WERI-Rb-1 (cell line): ENCODE measurements around the gene JAGN1.

ENCODE experiments used
- DNase-seq: peaks from one replicate; pipeline ENCODE4 v3.0.0-alpha.2; 2020
- H3K27ac ChIP-seq: fragments of 250-450 bp; sonication (Bioruptor Pico); 2 replicates; pipeline ENCODE4 v1.5.1; 2020; ENCODE audit warnings: mild to moderate bottlenecking, moderate library complexity
- H3K27me3 ChIP-seq: fragments of 250-450 bp; sonication (Bioruptor Pico); 2 replicates; pipeline ENCODE4 v1.5.1; 2021; ENCODE audit warnings: mild to moderate bottlenecking, low read depth, moderate library complexity; ENCODE audit not compliant: insufficient read depth, severe bottlenecking
- H3K36me3 ChIP-seq: fragments of 250-450 bp; sonication (Bioruptor Pico); 2 replicates; pipeline ENCODE4 v1.5.1; 2020; ENCODE audit warnings: mild to moderate bottlenecking, moderate library complexity
- H3K4me3 ChIP-seq: 2 replicates; pipeline ENCODE4 v1.5.1; 2011; ENCODE audit warnings: low read depth, mild to moderate bottlenecking, control low read depth, low read length
- H3K9me3 ChIP-seq: fragments of 250-450 bp; sonication (Bioruptor Pico); 2 replicates; pipeline ENCODE4 v1.5.1; 2021; ENCODE audit warnings: mild to moderate bottlenecking, moderate library complexity; ENCODE audit not compliant: severe bottlenecking
- TF ChIP-seq, protein P1 (sequence below): IDR thresholded peaks from 2 replicates; pipeline ENCODE4 v1.5.1; 2011; ENCODE audit warnings: low read depth, mild to moderate bottlenecking, control low read depth, inconsistent platforms, low read length

The JAGN1 gene

GRCh38 chr3:9914559-9915253 is 24.3 kb downstream of the JAGN1 start:
- H3K4me3 ChIP-seq, result peak overlapping the region; percentile 63
- H3K36me3 ChIP-seq, result no peaks in the 10 kb centered on the region
- peak overlapping the region; percentile 95 for H3K27ac ChIP-seq
- TF ChIP-seq, protein P1, sequence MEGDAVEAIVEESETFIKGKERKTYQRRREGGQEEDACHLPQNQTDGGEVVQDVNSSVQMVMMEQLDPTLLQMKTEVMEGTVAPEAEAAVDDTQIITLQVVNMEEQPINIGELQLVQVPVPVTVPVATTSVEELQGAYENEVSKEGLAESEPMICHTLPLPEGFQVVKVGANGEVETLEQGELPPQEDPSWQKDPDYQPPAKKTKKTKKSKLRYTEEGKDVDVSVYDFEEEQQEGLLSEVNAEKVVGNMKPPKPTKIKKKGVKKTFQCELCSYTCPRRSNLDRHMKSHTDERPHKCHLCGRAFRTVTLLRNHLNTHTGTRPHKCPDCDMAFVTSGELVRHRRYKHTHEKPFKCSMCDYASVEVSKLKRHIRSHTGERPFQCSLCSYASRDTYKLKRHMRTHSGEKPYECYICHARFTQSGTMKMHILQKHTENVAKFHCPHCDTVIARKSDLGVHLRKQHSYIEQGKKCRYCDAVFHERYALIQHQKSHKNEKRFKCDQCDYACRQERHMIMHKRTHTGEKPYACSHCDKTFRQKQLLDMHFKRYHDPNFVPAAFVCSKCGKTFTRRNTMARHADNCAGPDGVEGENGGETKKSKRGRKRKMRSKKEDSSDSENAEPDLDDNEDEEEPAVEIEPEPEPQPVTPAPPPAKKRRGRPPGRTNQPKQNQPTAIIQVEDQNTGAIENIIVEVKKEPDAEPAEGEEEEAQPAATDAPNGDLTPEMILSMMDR, result no peak
- peak; percentile 79 for DNase-seq
- peaks cover 5% of the 10 kb centered on the region for H3K9me3 ChIP-seq
- no peaks in the 10 kb centered on the region for H3K27me3 ChIP-seq

DNA sequence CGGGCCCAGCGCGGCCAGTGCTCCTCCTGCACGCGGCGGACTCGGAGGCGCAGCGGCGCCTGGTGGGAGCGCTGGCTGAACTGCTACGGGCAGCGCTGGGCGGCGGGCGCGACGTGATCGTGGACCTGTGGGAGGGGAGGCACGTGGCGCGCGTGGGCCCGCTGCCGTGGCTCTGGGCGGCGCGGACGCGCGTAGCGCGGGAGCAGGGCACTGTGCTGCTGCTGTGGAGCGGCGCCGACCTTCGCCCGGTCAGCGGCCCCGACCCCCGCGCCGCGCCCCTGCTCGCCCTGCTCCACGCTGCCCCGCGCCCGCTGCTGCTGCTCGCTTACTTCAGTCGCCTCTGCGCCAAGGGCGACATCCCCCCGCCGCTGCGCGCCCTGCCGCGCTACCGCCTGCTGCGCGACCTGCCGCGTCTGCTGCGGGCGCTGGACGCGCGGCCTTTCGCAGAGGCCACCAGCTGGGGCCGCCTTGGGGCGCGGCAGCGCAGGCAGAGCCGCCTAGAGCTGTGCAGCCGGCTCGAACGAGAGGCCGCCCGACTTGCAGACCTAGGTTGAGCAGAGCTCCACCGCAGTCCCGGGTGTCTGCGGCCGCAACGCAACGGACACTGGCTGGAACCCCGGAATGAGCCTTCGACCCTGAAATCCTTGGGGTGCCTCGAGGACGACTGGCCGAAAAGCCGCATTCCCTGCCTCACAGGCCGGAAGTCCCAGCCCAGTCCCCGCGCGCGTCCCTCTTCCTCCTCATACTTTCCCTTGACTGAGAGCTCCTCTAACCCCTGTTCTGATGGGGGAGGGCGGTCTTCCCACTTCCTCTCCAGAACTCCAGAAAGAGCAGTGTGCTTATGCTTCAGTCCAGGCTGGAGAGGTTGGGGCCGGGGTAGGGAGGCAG is 25.1 kb downstream of the JAGN1 start:
- no peaks in the 10 kb centered on the region for H3K27me3 ChIP-seq
- H3K4me3 ChIP-seq, result peak overlapping the region; percentile 63
- H3K27ac ChIP-seq, result peak overlapping the region; percentile 95
- peaks cover 5% of the 10 kb centered on the region for H3K9me3 ChIP-seq
- DNase-seq, result peak; percentile 65
- TF ChIP-seq, protein P1, result peak; percentile 42
- H3K36me3 ChIP-seq, result no peaks in the 10 kb centered on the region

DNA sequence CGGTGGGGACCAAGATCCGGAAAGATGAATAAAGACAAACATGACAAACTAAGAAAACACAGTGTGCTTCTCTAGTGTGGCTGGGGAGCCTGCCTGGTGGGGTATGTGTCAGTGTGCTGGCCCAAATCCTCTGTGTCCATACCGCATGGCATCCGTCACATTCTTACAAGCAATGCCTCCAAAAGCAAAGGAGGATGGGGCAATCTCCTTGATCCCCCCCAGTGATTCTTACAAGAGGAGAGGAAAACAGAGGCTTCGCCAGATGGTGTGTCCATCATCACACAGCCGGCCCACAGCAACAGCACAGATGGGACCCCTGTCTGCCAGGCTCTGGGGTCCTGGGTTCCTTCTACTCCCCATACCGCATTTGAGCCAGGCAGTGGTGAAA is 25.9 kb downstream of the JAGN1 start:
- Histone ChIP-seq H3K27ac (peak overlapping the region; percentile 95), H3K36me3 (no peaks in the 10 kb centered on the region), H3K27me3 (no peaks in the 10 kb centered on the region), H3K9me3 (peaks cover 5% of the 10 kb centered on the region), H3K4me3 (peak overlapping the region; percentile 63)
- DNase-seq, result peak; percentile 53
- TF ChIP-seq, protein P1, result no peak

GRCh38 chr3:9916734-9917680 is 26.6 kb downstream of the JAGN1 start, which contains the start of gene IL17RC:
TSS of gene IL17RC (plus strand) at chr3:9917098. CDS start at chr3:9917316, 218 bp downstream.
- H3K27ac ChIP-seq, result peak within 1 kb of the TSS; percentile 95
- no peaks in the 10 kb centered on the region for H3K27me3 ChIP-seq
- H3K9me3 ChIP-seq, result peaks cover 3% of the 10 kb centered on the region
- no peaks in the 10 kb centered on the region for H3K36me3 ChIP-seq
- TF ChIP-seq, protein P1, result no peak
- H3K4me3 ChIP-seq, result peak within 1 kb of the TSS; percentile 63
- peak; percentile 92 for DNase-seq

- Histone ChIP-seq H3K4me3 (no peak overlapping the region), H3K27me3 (no peaks in the 10 kb centered on the region)
- TF ChIP-seq, protein P1, result no peak
These were observed 27.4 kb downstream of the JAGN1 start for GRCh38 chr3:9917820-9918219.

More at GRCh38 chr3:9917820-9918219, 27.4 kb downstream of the JAGN1 start:
- no peaks in the 10 kb centered on the region for H3K9me3 ChIP-seq
- H3K36me3 ChIP-seq, result no peaks in the 10 kb centered on the region
- H3K27ac ChIP-seq, result no peak overlapping the region
- no peak for DNase-seq
